HL-60 (cell line): ENCODE results near the gene PLEKHJ1.

Experiments
- DNase-seq, 2 experiments: peaks; one replicate each; pipeline ENCODE4 v3.0.0-alpha.2; 2010 to 2020; ENCODE audit warnings: low read depth in 1 of 2, low spot score in 1 of 2
- H3K27ac ChIP-seq: fragments of 250-450 bp; sonication (Bioruptor Pico); replicated peaks from 2 replicates; pipeline ENCODE4 v1.5.1; 2020; ENCODE audit warnings: mild to moderate bottlenecking, moderate library complexity
- H3K27me3 ChIP-seq: fragments of 250-450 bp; sonication (Bioruptor Pico); 2 replicates; pipeline ENCODE4 v1.5.1; 2021; ENCODE audit warnings: mild to moderate bottlenecking, moderate library complexity; ENCODE audit not compliant: insufficient read depth, poor library complexity, severe bottlenecking
- H3K4me3 ChIP-seq: replicated peaks from 2 replicates; pipeline ENCODE4 v1.5.1; 2011; ENCODE audit warnings: mild to moderate bottlenecking, control low read depth, low read length; ENCODE audit not compliant: insufficient read depth
- CTCF ChIP-seq: IDR thresholded peaks from one replicate; pipeline ENCODE4 v1.5.1; 2011; ENCODE audit warnings: low read length, control low read depth, inconsistent platforms; ENCODE audit not compliant: insufficient read depth
- GABPA ChIP-seq: IDR thresholded peaks from 2 replicates; pipeline ENCODE4 v1.6.1; 2012; ENCODE audit warnings: low read depth
- POLR2AphosphoS5 ChIP-seq: IDR thresholded peaks from 2 replicates; pipeline ENCODE4 v1.6.1; 2012; ENCODE audit warnings: low read depth
- REST ChIP-seq: IDR thresholded peaks from 2 replicates; pipeline ENCODE4 v1.6.1; 2012; ENCODE audit warnings: low read depth; ENCODE audit not compliant: insufficient replicate concordance
- SPI1 ChIP-seq: IDR thresholded peaks from 2 replicates; pipeline ENCODE4 v1.6.1; 2012; ENCODE audit warnings: low read depth, mild to moderate bottlenecking, borderline replicate concordance

PLEKHJ1 gene

GRCh38 chr19:2278459-2279158 lies 42.5 kb upstream of the PLEKHJ1 start:
- TF ChIP-seq REST (no peak), CTCF (no peak), POLR2AphosphoS5 (0 out of 2 replicates have a peak, but pooled peaks have one; percentile 23)
- no peak overlapping the region for H3K27ac ChIP-seq
- no peak for DNase-seq

GRCh38 chr19:2277138-2277537 lies 41.0 kb upstream of the PLEKHJ1 start:
- no peak overlapping the region for H3K27ac ChIP-seq
- no peak for DNase-seq
- TF ChIP-seq POLR2AphosphoS5 (peak; percentile 10; the same call in 1 of the 2 replicates), CTCF (no peak), GABPA (no peak), REST (no peak)
- no peaks in the 10 kb centered on the region for H3K27me3 ChIP-seq
- no peak overlapping the region for H3K4me3 ChIP-seq

More at GRCh38 chr19:2278459-2279158, 42.5 kb upstream of the PLEKHJ1 start:
- Histone ChIP-seq H3K27me3 (no peaks in the 10 kb centered on the region), H3K4me3 (no peak overlapping the region)

GRCh38 chr19:2276429-2276986 lies 40.4 kb upstream of the PLEKHJ1 start:
- Histone ChIP-seq H3K27me3 (no peaks in the 10 kb centered on the region), H3K4me3 (no peak overlapping the region), H3K27ac (no peak overlapping the region)
- no peak for DNase-seq
- TF ChIP-seq SPI1 = no peak
- TF ChIP-seq CTCF = no peak
- no peak for TF ChIP-seq POLR2AphosphoS5
- no peak for TF ChIP-seq REST
- no peak for TF ChIP-seq GABPA
